GM18861 (cell line): Measurements from ENCODE around the gene TMEM170B.

ENCODE experiments used
- ATAC-seq: cut with Tn5 transposase; IDR thresholded peaks from one replicate; pipeline ENCODE4 v1.9.1; 2021; ENCODE audit not compliant: unreplicated experiment

Gene TMEM170B

GRCh38 chr6:11613858-11614257, 76.3 kb downstream of the TMEM170B start:
- ATAC-seq = no peak

- no peak for ATAC-seq
These were observed 77.1 kb downstream of the TMEM170B start for GRCh38 chr6:11614534-11615213.

GRCh38 chr6:11615214-11615602, 77.7 kb downstream of the TMEM170B start:
- ATAC-seq = no peak

GRCh38 chr6:11616200-11616611, 78.7 kb downstream of the TMEM170B start:
- no peak for ATAC-seq

- ATAC-seq = no peak
These were observed 81.0 kb downstream of the TMEM170B start for GRCh38 chr6:11618533-11618932.

- no peak for ATAC-seq
These were observed 83.6 kb downstream of the TMEM170B start for GRCh38 chr6:11621119-11621518.

GRCh38 chr6:11622156-11622555, 84.6 kb downstream of the TMEM170B start:
- no peak for ATAC-seq

GRCh38 chr6:11623272-11623671, 85.7 kb downstream of the TMEM170B start:
- ATAC-seq = no peak

GRCh38 chr6:11625302-11625701, 87.8 kb downstream of the TMEM170B start:
- ATAC-seq = no peak

- no peak for ATAC-seq
These were observed 88.8 kb downstream of the TMEM170B start for GRCh38 chr6:11626356-11626755.

GRCh38 chr6:11628562-11628961, 91.0 kb downstream of the TMEM170B start:
- no peak for ATAC-seq

- ATAC-seq = no peak
These were observed 93.5 kb downstream of the TMEM170B start for GRCh38 chr6:11631008-11631407.

GRCh38 chr6:11631539-11631938, 94.0 kb downstream of the TMEM170B start:
- ATAC-seq = no peak

GRCh38 chr6:11632231-11632630, 94.7 kb downstream of the TMEM170B start:
- no peak for ATAC-seq

GRCh38 chr6:11632795-11633511, 95.4 kb downstream of the TMEM170B start:
- no peak for ATAC-seq
